GM23338 (cell line): ENCODE measurements around the gene EGLN3. TPM values are rescaled to one million over a fixed set of nuclear protein-coding genes. Genes with fewer than 3 reads are reported as not detected.

ENCODE experiments used
- ATAC-seq: fragments of 200-7000 bp; cut with Tn5 transposase; 3 replicates; pipeline ENCODE4 v1.9.1; 2020
- DNase-seq: peaks from one replicate; pipeline ENCODE4 v3.0.0-alpha.2; 2015; ENCODE audit warnings: low spot score
- H2AFZ ChIP-seq: fragments of 200-600 bp; sonication (generic); 2 replicates; pipeline ENCODE4 v1.8.0; 2016; ENCODE audit warnings: antibody characterized with exemption, mild to moderate bottlenecking, moderate library complexity
- H3F3A ChIP-seq: fragments of 200-600 bp; sonication (generic); replicated peaks from 2 replicates; pipeline ENCODE4 v1.8.0; 2017; ENCODE audit warnings: antibody characterized with exemption, mixed run types, low read depth
- H3K27ac ChIP-seq: fragments of 200-600 bp; sonication (generic); 2 replicates; pipeline ENCODE4 v1.6.1; 2016; ENCODE audit warnings: low read depth
- H3K27me3 ChIP-seq: fragments of 200-600 bp; sonication (generic); 2 replicates; pipeline ENCODE4 v1.8.0; 2016; ENCODE audit warnings: mild to moderate bottlenecking, mixed run types, moderate library complexity; ENCODE audit not compliant: insufficient read depth
- H3K36me3 ChIP-seq: fragments of 200-600 bp; sonication (generic); 2 replicates; pipeline ENCODE4 v1.8.0; 2016; ENCODE audit warnings: mild to moderate bottlenecking; ENCODE audit not compliant: insufficient read depth
- H3K4me1 ChIP-seq: fragments of 200-600 bp; sonication (generic); 2 replicates; pipeline ENCODE4 v1.8.0; 2016; ENCODE audit warnings: mild to moderate bottlenecking, moderate library complexity; ENCODE audit not compliant: insufficient read depth
- H3K4me2 ChIP-seq: fragments of 200-600 bp; sonication (generic); 2 replicates; pipeline ENCODE4 v1.7.1; 2017; ENCODE audit warnings: mixed run types
- H3K4me3 ChIP-seq: fragments of 200-600 bp; sonication (generic); 2 replicates; pipeline ENCODE4 v1.6.1; 2016; ENCODE audit warnings: mixed run types
- H3K79me2 ChIP-seq: fragments of 200-600 bp; sonication (generic); replicated peaks from 2 replicates; pipeline ENCODE4 v1.8.0; 2017; ENCODE audit warnings: mild to moderate bottlenecking; ENCODE audit not compliant: insufficient read depth
- H3K9me2 ChIP-seq: fragments of 200-600 bp; sonication (generic); 2 replicates; pipeline ENCODE4 v1.8.0; 2017; ENCODE audit not compliant: insufficient read depth
- H4K20me1 ChIP-seq: fragments of 200-600 bp; sonication (generic); replicated peaks from 2 replicates; pipeline ENCODE4 v1.8.0; 2017; ENCODE audit warnings: mild to moderate bottlenecking; ENCODE audit not compliant: insufficient read depth
- H3K27ac Mint-ChIP-seq: 2 replicates; pipeline ENCODE4 v1.8.0; 2020; ENCODE audit warnings: inconsistent platforms, mild to moderate bottlenecking, moderate library complexity, mixed read lengths
- H3K27me3 Mint-ChIP-seq: 3 replicates; pipeline ENCODE4 v1.8.0; 2022; ENCODE audit warnings: low read depth, mild to moderate bottlenecking, moderate library complexity, mixed read lengths, inconsistent platforms; ENCODE audit not compliant: insufficient read depth, poor library complexity
- H3K36me3 Mint-ChIP-seq: 3 replicates; pipeline ENCODE4 v1.8.0; 2021; ENCODE audit warnings: low read depth, mild to moderate bottlenecking, inconsistent platforms, moderate library complexity, mixed read lengths
- H3K4me1 Mint-ChIP-seq: 3 replicates; pipeline ENCODE4 v1.8.0; 2020; ENCODE audit warnings: mild to moderate bottlenecking, inconsistent platforms, mixed read lengths
- H3K4me3 Mint-ChIP-seq: 3 replicates; pipeline ENCODE4 v1.8.0; 2021; ENCODE audit warnings: moderate library complexity, mild to moderate bottlenecking, inconsistent platforms, mixed read lengths
- H3K9me3 Mint-ChIP-seq: 3 replicates; pipeline ENCODE4 v1.8.0; 2020; ENCODE audit warnings: moderate library complexity, mild to moderate bottlenecking, inconsistent platforms, mixed read lengths
- CREB1 ChIP-seq: fragments of 250-450 bp; sonication (Bioruptor Pico); IDR thresholded peaks from 2 replicates; pipeline ENCODE4 v1.5.0; 2020; ENCODE audit warnings: low read depth, mild to moderate bottlenecking, moderate library complexity
- EZH2 ChIP-seq: fragments of 200-600 bp; sonication (generic); IDR thresholded peaks from one replicate; pipeline ENCODE4 v1.8.0; 2017; ENCODE audit warnings: antibody characterized with exemption, mild to moderate bottlenecking, low read depth; ENCODE audit not compliant: unreplicated experiment
- EZH2phosphoT487 ChIP-seq: fragments of 200-600 bp; sonication (generic); IDR thresholded peaks from one replicate; pipeline ENCODE4 v1.8.1; 2018; ENCODE audit warnings: antibody characterized with exemption; ENCODE audit not compliant: unreplicated experiment
- NANOG ChIP-seq: IDR thresholded peaks from 2 replicates; pipeline ENCODE4 v1.6.1; 2016; ENCODE audit warnings: antibody characterized with exemption, borderline replicate concordance
- POLR2AphosphoS5 ChIP-seq: IDR thresholded peaks from 2 replicates; pipeline ENCODE4 v1.6.1; 2016; ENCODE audit warnings: antibody characterized with exemption, low read depth
- STAT1 ChIP-seq: IDR thresholded peaks from one replicate; pipeline ENCODE4 v1.6.1; 2016; ENCODE audit warnings: antibody characterized with exemption; ENCODE audit not compliant: unreplicated experiment
- ZNF114 ChIP-seq: fragments of 250-450 bp; sonication (Bioruptor Pico); IDR thresholded peaks from 2 replicates; pipeline ENCODE4 v1.5.0; 2020; ENCODE audit warnings: mild to moderate bottlenecking, moderate library complexity
- ZNF331 ChIP-seq: fragments of 250-450 bp; sonication (Bioruptor Pico); IDR thresholded peaks from 2 replicates; pipeline ENCODE4 v1.5.0; 2020; ENCODE audit warnings: low read depth, mild to moderate bottlenecking, moderate library complexity
- polyA plus RNA-seq: library from polyadenylated mRNA; unstranded; fragments of >200 nt; fragmentation: Nextera tagmentation; extraction: Ambion mirVana; gene quantifications from 2 replicates; pipeline ENCODE4 v1.2.1, GENCODE V29; 2016
- total RNA-seq: library from RNA; depleted of rRNA; stranded (reverse); fragments of >200 nt; shearing (Covaris generic); gene quantifications from 2 replicates; pipeline ENCODE4 v1.2.3, GENCODE V29; 2014
- TF ChIP-seq, protein P1 (sequence below): IDR thresholded peaks from 2 replicates; pipeline ENCODE4 v1.6.1; 2016; ENCODE audit warnings: antibody characterized with exemption
- TF ChIP-seq, protein P2 (sequence below): IDR thresholded peaks from one replicate; pipeline ENCODE4 v1.6.1; 2018; ENCODE audit warnings: antibody characterized with exemption; ENCODE audit not compliant: unreplicated experiment

The EGLN3 gene
- total and polyA plus RNA-seq, 2 experiments from 2014 or later: 26.8 to 42.9 TPM

DNA sequence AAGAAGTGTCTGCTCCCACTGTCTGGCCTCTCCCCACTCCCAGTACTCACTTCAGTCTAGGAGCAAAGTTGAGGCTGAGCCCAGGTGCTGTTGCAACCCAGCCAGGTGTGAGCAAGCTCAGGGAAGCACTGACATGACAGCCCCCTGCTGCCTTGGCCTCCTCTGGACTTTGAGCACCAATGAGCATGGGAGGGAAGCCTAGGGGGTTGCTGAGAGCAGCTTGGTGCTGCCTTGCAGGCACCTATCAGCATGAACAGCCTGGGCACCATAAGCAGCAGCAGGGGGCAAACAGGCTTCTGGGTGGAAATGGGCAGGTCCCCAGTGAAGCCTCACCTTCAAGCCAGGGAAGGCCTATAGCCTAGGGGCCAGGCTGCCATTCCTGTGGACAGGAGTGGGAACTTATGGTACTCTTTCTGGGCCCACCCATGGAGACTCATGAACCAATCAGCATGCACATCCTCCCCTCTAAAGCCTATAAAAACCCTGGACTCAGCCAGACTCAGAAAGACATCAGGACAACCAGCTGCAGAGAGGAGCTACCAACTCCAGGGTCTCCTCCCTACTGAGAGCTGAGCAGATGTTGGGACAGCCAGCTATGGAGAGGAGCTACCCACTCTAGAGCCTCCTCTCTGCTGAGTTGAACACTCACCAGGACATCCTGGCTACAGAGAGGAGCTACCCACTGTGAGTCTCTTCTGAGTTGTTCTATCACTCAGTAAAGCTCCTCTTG lies 49.3 kb downstream of the EGLN3 start:
- no peaks in the 10 kb centered on the region for H4K20me1 ChIP-seq
- no peak overlapping the region for H3K4me3 ChIP-seq
- Mint-ChIP-seq H3K4me1 (no peaks in the 10 kb centered on the region), H3K27me3 (no peaks in the 10 kb centered on the region), H3K27ac (no peak overlapping the region), H3K9me3 (no peaks in the 10 kb centered on the region), H3K4me3 (no peak overlapping the region), H3K36me3 (no peaks in the 10 kb centered on the region; the same call in 2 of the 3 replicates)
- H3K27ac ChIP-seq: no peak overlapping the region
- no peaks in the 10 kb centered on the region for H3K27me3 ChIP-seq
- H3K4me2 ChIP-seq: no peak overlapping the region
- no peaks in the 10 kb centered on the region for H3K79me2 ChIP-seq
- no peaks in the 10 kb centered on the region for H3K9me2 ChIP-seq
- H3K36me3 ChIP-seq: no peaks in the 10 kb centered on the region
- no peaks in the 10 kb centered on the region for H3F3A ChIP-seq
- ATAC-seq (no peak), DNase-seq (no peak)
- no peaks in the 10 kb centered on the region for H3K4me1 ChIP-seq
- H2AFZ ChIP-seq: no peak overlapping the region
- TF ChIP-seq, protein P1, sequence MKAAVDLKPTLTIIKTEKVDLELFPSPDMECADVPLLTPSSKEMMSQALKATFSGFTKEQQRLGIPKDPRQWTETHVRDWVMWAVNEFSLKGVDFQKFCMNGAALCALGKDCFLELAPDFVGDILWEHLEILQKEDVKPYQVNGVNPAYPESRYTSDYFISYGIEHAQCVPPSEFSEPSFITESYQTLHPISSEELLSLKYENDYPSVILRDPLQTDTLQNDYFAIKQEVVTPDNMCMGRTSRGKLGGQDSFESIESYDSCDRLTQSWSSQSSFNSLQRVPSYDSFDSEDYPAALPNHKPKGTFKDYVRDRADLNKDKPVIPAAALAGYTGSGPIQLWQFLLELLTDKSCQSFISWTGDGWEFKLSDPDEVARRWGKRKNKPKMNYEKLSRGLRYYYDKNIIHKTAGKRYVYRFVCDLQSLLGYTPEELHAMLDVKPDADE: no peak
- TF ChIP-seq ZNF114 (CRISPR knock-in tag) (no peak), NANOG (no peak), STAT1 (no peak), POLR2AphosphoS5 (no peak), CREB1 (CRISPR knock-in tag) (no peak)

DNA sequence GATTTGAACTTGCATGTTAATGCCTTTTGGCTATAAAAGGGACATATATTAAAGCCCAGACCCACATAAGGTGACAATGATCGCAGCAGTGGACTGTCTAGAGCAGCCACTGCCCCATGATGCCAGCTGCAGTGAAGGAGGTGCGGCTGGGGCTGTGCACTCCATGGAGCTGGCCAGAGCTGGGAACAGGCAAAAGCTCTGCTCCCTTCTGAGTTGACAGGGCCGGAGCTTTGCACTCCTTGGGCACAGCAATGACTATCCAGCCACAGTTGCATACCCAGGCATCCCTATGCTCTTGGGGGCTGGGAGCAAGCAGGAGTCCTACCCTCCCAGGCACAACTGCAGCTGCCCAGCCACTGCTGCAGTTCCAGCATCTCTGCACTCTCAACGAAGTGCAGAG lies 50.2 kb downstream of the EGLN3 start:
- Mint-ChIP-seq H3K27ac (no peak overlapping the region), H3K4me1 (no peaks in the 10 kb centered on the region), H3K4me3 (no peak overlapping the region), H3K9me3 (no peaks in the 10 kb centered on the region), H3K36me3 (no peaks in the 10 kb centered on the region; the same call in 2 of the 3 replicates), H3K27me3 (no peaks in the 10 kb centered on the region)
- no peak overlapping the region for H3K4me2 ChIP-seq
- no peak overlapping the region for H3K27ac ChIP-seq
- H3K27me3 ChIP-seq: no peaks in the 10 kb centered on the region
- H3K9me2 ChIP-seq: no peaks in the 10 kb centered on the region
- no peaks in the 10 kb centered on the region for H3K4me1 ChIP-seq
- no peaks in the 10 kb centered on the region for H4K20me1 ChIP-seq
- ATAC-seq: no peak
- H3K36me3 ChIP-seq: no peaks in the 10 kb centered on the region
- no peak overlapping the region for H2AFZ ChIP-seq
- no peak for DNase-seq
- no peaks in the 10 kb centered on the region for H3F3A ChIP-seq
- H3K79me2 ChIP-seq: no peaks in the 10 kb centered on the region
- H3K4me3 ChIP-seq: no peak overlapping the region
- TF ChIP-seq STAT1 (no peak), EZH2phosphoT487 (no peak), EZH2 (no peak), ZNF331 (no peak), NANOG (no peak), POLR2AphosphoS5 (no peak)
- TF ChIP-seq, protein P1: no peak
- TF ChIP-seq, protein P2, sequence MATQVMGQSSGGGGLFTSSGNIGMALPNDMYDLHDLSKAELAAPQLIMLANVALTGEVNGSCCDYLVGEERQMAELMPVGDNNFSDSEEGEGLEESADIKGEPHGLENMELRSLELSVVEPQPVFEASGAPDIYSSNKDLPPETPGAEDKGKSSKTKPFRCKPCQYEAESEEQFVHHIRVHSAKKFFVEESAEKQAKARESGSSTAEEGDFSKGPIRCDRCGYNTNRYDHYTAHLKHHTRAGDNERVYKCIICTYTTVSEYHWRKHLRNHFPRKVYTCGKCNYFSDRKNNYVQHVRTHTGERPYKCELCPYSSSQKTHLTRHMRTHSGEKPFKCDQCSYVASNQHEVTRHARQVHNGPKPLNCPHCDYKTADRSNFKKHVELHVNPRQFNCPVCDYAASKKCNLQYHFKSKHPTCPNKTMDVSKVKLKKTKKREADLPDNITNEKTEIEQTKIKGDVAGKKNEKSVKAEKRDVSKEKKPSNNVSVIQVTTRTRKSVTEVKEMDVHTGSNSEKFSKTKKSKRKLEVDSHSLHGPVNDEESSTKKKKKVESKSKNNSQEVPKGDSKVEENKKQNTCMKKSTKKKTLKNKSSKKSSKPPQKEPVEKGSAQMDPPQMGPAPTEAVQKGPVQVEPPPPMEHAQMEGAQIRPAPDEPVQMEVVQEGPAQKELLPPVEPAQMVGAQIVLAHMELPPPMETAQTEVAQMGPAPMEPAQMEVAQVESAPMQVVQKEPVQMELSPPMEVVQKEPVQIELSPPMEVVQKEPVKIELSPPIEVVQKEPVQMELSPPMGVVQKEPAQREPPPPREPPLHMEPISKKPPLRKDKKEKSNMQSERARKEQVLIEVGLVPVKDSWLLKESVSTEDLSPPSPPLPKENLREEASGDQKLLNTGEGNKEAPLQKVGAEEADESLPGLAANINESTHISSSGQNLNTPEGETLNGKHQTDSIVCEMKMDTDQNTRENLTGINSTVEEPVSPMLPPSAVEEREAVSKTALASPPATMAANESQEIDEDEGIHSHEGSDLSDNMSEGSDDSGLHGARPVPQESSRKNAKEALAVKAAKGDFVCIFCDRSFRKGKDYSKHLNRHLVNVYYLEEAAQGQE: no peak
